GM21529 (cell line): ENCODE results near the gene LATS2.
A peak's percentile ranks its signal among the peaks of the same experiment; 100 is the strongest.

ENCODE experiments used
- ATAC-seq: cut with Tn5 transposase; IDR thresholded peaks from one replicate; pipeline ENCODE4 v1.9.1; 2021; ENCODE audit not compliant: unreplicated experiment

Gene LATS2

GRCh38 chr13:21061029-21061763 is at the start of gene LATS2:
LATS2 (minus strand) TSS chr13:21061586; CDS start chr13:21046026, 15,560 bp downstream.
- peak; percentile 96 for ATAC-seq

- ATAC-seq = no peak
Measured at GRCh38 chr13:21109168-21109567, 47.8 kb upstream of the LATS2 start.

GRCh38 chr13:21106089-21106488 is 44.7 kb upstream of the LATS2 start:
- no peak for ATAC-seq

GRCh38 chr13:21104199-21105019 is 43.0 kb upstream of the LATS2 start:
- ATAC-seq = no peak

- no peak for ATAC-seq
Measured at GRCh38 chr13:21101865-21102576, 40.6 kb upstream of the LATS2 start.

GRCh38 chr13:21100994-21101757 is 39.8 kb upstream of the LATS2 start:
- ATAC-seq = no peak

GRCh38 chr13:21100211-21100610 is 38.8 kb upstream of the LATS2 start:
- no peak for ATAC-seq

- no peak for ATAC-seq
Measured at GRCh38 chr13:21095311-21095710, 33.9 kb upstream of the LATS2 start.

GRCh38 chr13:21089830-21090229 is 28.4 kb upstream of the LATS2 start:
- ATAC-seq = no peak

- ATAC-seq = no peak
Measured at GRCh38 chr13:21088534-21088933, 27.1 kb upstream of the LATS2 start.

GRCh38 chr13:21086929-21087328 is 25.5 kb upstream of the LATS2 start:
- no peak for ATAC-seq

GRCh38 chr13:21081926-21082325 is 20.5 kb upstream of the LATS2 start:
- no peak for ATAC-seq

- no peak for ATAC-seq
Measured at GRCh38 chr13:21080593-21080891, 19.2 kb upstream of the LATS2 start.

- ATAC-seq = no peak
Measured at GRCh38 chr13:21079761-21080592, 18.6 kb upstream of the LATS2 start.

- no peak for ATAC-seq
Measured at GRCh38 chr13:21079221-21079620, 17.8 kb upstream of the LATS2 start.

- ATAC-seq = no peak
Measured at GRCh38 chr13:21078501-21078900, 17.1 kb upstream of the LATS2 start.

GRCh38 chr13:21077788-21078353 is 16.5 kb upstream of the LATS2 start:
- no peak for ATAC-seq

- ATAC-seq = no peak
Measured at GRCh38 chr13:21077076-21077787, 15.8 kb upstream of the LATS2 start.

- ATAC-seq = no peak
Measured at GRCh38 chr13:21076253-21076652, 14.9 kb upstream of the LATS2 start.
